ENCODE results near the gene TAGLN2.

Gene TAGLN2

DNA sequence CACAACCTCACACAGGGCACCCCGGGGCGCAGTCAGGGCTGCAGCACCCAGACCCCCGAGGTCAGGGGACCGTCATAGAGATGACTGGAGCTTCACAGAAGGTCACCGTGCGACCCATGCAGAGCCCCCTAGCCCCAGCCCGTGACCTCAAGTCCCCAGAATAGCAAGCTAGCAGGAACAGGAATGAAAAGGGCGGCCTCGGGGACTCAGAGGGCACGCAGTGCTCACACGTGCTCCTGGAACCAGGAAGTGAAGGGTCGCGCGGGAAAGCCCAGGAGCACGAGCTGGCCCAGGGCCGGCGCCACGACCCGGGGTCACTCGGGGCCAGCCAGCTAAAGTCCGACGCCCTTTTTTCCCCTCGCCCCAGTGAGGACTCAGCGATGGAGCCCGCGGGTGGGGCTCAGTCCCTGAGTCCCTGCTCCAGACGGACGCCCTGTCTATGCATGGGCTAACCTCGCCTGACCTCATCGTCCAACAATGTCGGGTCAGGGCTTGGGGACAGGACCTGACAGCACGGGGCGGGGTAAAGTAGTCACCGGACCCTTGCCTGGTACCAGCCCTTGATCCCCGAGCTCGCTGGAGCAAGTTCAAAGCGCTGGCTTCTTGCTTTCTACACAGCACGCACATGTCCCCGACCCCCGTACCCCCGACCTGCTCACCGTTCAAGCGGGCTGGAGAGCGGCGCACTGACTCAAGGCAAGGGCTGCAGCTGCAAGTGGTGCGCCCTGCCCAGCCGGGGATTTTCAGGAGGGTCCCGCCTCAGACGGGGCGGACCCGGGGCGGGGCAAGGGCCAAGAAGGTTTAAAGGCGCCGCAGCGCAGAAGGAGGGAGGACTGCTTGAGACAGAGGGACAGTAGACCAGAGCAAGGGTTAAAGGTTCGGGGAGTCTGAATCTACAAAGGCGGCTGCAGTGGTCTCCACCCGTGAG, at the start of gene TAGLN2:
Gene TAGLN2, minus strand, starts transcription at position 717 of the 928 bp plus-strand sequence. CDS start 4,998 bp downstream, outside the sequence.
- peak; percentile 89 for DNase-seq (ENCODE audit: low read depth)
- TF ChIP-seq, protein P1, sequence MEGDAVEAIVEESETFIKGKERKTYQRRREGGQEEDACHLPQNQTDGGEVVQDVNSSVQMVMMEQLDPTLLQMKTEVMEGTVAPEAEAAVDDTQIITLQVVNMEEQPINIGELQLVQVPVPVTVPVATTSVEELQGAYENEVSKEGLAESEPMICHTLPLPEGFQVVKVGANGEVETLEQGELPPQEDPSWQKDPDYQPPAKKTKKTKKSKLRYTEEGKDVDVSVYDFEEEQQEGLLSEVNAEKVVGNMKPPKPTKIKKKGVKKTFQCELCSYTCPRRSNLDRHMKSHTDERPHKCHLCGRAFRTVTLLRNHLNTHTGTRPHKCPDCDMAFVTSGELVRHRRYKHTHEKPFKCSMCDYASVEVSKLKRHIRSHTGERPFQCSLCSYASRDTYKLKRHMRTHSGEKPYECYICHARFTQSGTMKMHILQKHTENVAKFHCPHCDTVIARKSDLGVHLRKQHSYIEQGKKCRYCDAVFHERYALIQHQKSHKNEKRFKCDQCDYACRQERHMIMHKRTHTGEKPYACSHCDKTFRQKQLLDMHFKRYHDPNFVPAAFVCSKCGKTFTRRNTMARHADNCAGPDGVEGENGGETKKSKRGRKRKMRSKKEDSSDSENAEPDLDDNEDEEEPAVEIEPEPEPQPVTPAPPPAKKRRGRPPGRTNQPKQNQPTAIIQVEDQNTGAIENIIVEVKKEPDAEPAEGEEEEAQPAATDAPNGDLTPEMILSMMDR (conservative IDR thresholded peaks at IDR 0.05; ENCODE audit: control insufficient read depth, insufficient read depth, low read depth, low read length), result no peak
- peak within 1 kb of the TSS; percentile 98 for H3K4me3 ChIP-seq (ENCODE audit: control insufficient read depth, low read depth, low read length)

DNA sequence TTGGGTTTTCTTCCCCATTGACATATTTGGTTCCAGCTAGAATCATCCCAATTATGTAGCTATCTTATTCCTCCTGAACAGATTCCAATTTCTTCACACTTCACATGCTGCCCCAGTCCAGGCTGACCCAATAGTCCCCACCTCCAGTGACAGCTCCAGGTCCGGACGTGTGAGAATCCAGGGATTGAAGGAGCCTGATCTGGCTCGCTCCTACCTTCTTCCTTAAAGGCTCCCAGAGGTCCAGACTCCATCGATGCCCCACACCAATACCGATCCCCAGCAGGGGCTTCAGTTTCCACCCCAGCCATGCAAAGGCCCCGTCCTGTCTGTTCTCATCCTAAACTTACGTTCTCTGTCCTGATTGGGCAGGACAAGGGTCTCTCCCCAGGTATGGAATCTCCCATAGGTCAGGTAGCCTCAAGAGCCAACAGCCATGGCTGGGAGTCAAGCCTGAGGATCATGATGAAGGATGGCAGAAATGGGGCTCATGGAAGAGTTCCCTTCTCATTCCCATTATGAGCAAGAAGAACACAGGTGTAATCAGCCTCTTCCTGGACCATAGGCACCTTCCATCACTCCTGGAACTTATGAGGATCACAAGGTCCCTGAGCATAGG, 49.2 kb upstream of the TAGLN2 start:
- no peak for DNase-seq (ENCODE audit: low read depth)
- TF ChIP-seq, protein P1 (conservative IDR thresholded peaks at IDR 0.05; ENCODE audit: control insufficient read depth, insufficient read depth, low read depth, low read length), result no peak
- no peak overlapping the region for H3K4me3 ChIP-seq (ENCODE audit: control insufficient read depth, low read depth, low read length)

DNA sequence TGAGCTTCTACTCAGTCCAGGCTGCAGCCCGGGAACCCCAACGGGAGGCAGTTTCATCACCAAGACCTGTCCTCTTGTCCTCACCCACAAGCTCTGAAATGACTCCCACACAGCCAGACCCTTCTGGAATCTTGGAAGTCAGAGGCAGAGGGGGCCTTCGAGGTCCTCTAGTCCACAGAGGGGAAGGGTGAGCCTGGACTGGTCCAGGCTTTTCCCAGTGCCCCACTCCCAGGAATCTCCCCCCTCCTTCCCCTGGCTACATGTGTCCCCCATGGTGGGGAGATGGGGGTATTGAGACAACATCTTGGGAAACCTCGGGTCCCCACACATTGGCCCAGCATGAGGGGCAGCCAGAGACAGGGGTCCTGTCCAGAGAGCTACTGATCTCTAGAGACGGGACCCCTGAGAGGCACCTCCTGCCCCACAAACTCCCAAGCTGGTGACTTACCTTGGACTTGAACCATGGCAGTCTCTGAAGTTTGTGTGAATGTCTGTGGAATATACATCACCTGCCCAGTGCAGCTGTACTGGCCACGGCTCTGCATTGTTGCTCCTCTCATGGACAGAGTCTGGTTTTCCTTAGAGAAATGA, 48.1 kb upstream of the TAGLN2 start:
- DNase-seq (ENCODE audit: low read depth), result no peak
- TF ChIP-seq, protein P1 (conservative IDR thresholded peaks at IDR 0.05; ENCODE audit: control insufficient read depth, insufficient read depth, low read depth, low read length), result no peak
- H3K4me3 ChIP-seq (ENCODE audit: control insufficient read depth, low read depth, low read length), result no peak overlapping the region

DNA sequence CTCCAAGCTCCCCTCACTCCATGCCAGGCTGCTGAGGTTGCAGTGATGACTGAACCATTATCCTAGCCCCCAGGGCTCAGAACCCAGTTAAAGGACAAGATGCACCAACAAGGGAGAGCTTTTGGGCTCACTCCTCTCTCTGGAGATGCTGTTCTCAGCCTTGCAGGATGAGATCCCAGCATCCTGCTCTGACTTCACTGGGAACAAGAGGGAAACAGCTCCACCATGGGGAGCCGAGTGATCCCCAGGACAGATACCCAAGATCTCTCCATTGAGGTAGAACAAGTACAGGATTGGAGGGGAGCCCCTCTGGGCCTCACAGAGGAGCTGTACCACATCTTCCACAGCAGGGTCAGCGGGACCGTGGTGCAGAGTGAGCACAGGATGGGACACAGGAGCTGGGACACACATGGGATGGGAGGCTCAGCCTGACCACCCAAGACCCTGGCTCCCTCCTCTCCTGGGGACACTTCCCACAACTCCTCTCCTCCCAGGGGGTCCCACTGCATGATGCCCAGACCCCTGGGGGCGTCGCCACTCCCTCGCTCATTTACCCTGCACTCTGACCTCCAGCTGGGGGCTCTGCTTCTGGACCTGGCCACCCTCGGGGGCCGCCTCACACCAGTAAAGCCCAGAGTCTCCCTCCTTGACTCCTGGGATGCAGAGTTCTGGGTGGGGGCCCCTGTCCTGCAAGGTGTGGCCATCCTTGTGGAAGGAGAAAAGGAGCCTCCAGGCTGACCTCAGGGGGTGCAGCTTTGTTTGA, 47.3 kb upstream of the TAGLN2 start:
- DNase-seq (ENCODE audit: low read depth), result no peak
- TF ChIP-seq, protein P1 (conservative IDR thresholded peaks at IDR 0.05; ENCODE audit: control insufficient read depth, insufficient read depth, low read depth, low read length), result no peak
- no peak overlapping the region for H3K4me3 ChIP-seq (ENCODE audit: control insufficient read depth, low read depth, low read length)

DNA sequence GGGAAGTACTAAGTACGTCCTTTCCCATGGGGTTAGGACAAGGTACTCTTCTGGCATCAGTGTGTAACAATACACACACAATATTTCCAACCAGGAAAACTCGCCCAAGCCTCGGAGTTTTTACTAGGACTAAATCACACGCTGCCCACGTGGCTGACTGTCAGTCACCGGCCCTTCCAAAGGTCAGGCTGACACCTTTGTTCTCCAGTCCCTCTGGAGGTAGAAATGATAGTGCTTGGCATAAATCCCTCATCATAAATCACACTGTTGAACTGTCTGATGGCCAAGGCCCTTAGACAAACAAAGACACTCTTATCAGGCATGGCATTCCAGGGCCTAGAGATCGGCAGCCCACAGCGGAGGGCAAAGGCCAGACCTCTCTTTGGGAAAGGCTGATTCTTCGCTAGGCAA, 45.6 kb upstream of the TAGLN2 start:
- DNase-seq (ENCODE audit: low read depth), result no peak
- TF ChIP-seq, protein P1 (conservative IDR thresholded peaks at IDR 0.05; ENCODE audit: control insufficient read depth, insufficient read depth, low read depth, low read length), result no peak
- no peak overlapping the region for H3K4me3 ChIP-seq (ENCODE audit: control insufficient read depth, low read depth, low read length)

DNA sequence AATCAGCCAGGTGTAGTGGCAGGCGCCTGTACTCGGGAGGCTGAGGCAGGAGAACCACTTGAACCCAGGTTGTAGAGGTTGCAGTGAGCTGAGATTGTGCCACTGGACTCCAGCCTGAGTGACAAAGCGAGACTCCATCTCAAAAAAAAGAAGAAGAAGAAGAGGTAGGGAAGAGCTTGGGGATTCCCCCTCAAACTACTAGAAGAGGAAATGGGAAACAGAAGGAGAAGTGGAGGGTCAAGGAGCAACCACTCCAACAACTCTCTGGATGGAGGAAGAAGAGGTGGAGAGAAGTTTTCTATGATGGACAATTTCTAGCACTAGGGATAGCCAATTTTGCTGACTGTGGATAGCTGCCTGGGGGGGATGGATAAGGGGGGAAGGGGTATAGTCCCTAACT, 43.6 kb upstream of the TAGLN2 start:
- DNase-seq (ENCODE audit: low read depth), result no peak
- no peak overlapping the region for H3K4me3 ChIP-seq (ENCODE audit: control insufficient read depth, low read depth, low read length)
- TF ChIP-seq, protein P1 (conservative IDR thresholded peaks at IDR 0.05; ENCODE audit: control insufficient read depth, insufficient read depth, low read depth, low read length), result no peak

Data from fibroblast of mammary gland (primary cell).